Osteoblast (primary cell): ENCODE results near the gene KIRREL3. TPM values are rescaled to one million over a fixed set of nuclear protein-coding genes. Genes with fewer than 3 reads are reported as not detected.

Experiments used
- DNase-seq: peaks from one replicate; pipeline ENCODE4 v3.0.0; 2011; ENCODE audit warnings: low spot score, mixed read lengths; ENCODE audit not compliant: insufficient read length; ENCODE audit errors: missing footprints
- H2AFZ ChIP-seq: 2 replicates; pipeline ENCODE4 v1.6.0; 2011; ENCODE audit warnings: mild to moderate bottlenecking, low read length
- H3K27ac ChIP-seq: 2 replicates; pipeline ENCODE4 v1.5.1; 2011; ENCODE audit warnings: mild to moderate bottlenecking, low read depth, low read length, moderate library complexity
- H3K27me3 ChIP-seq: 2 replicates; pipeline ENCODE4 v1.6.0; 2012; ENCODE audit warnings: mild to moderate bottlenecking, control low read depth, inconsistent platforms, low read length, moderate library complexity; ENCODE audit not compliant: insufficient read depth
- H3K36me3 ChIP-seq: 2 replicates; pipeline ENCODE4 v1.5.1; 2011; ENCODE audit warnings: mild to moderate bottlenecking, low read length, control low read depth, moderate library complexity; ENCODE audit not compliant: insufficient read depth
- H3K4me1 ChIP-seq: 2 replicates; pipeline ENCODE4 v1.5.1; 2011; ENCODE audit warnings: mild to moderate bottlenecking, low read length, control low read depth, moderate library complexity; ENCODE audit not compliant: insufficient read depth
- H3K4me2 ChIP-seq: 2 replicates; pipeline ENCODE4 v1.6.0; 2011; ENCODE audit warnings: mild to moderate bottlenecking, low read length; ENCODE audit not compliant: insufficient read depth
- H3K4me3 ChIP-seq: fragments of 200-600 bp; sonication (generic); 3 replicates; pipeline ENCODE4 v1.5.1; 2012; ENCODE audit warnings: mild to moderate bottlenecking, low read length, inconsistent platforms; ENCODE audit not compliant: insufficient read depth
- H3K79me2 ChIP-seq: 2 replicates; pipeline ENCODE4 v1.6.0; 2012; ENCODE audit warnings: mild to moderate bottlenecking, low read length, control low read depth, inconsistent platforms; ENCODE audit not compliant: insufficient read depth
- H3K9me3 ChIP-seq: 2 replicates; pipeline ENCODE4 v1.5.1; 2011; ENCODE audit warnings: low read depth, low read length, control low read depth
- H4K20me1 ChIP-seq: 2 replicates; pipeline ENCODE4 v1.6.0; 2012; ENCODE audit warnings: mild to moderate bottlenecking, low read length, control low read depth; ENCODE audit not compliant: insufficient read depth
- total RNA-seq: library from RNA; depleted of rRNA; stranded (reverse); fragments of >200 nt; gene quantifications from 2 replicates; pipeline ENCODE4 v1.2.3, GENCODE V29; 2012
- TF ChIP-seq, protein P1 (sequence below): IDR thresholded peaks from 2 replicates; pipeline ENCODE4 v1.5.1; 2011; ENCODE audit warnings: mild to moderate bottlenecking, low read depth, low read length, moderate library complexity; ENCODE audit errors: extremely low read depth

KIRREL3 gene
- total RNA-seq, 1 donor, result 3.6 TPM

DNA sequence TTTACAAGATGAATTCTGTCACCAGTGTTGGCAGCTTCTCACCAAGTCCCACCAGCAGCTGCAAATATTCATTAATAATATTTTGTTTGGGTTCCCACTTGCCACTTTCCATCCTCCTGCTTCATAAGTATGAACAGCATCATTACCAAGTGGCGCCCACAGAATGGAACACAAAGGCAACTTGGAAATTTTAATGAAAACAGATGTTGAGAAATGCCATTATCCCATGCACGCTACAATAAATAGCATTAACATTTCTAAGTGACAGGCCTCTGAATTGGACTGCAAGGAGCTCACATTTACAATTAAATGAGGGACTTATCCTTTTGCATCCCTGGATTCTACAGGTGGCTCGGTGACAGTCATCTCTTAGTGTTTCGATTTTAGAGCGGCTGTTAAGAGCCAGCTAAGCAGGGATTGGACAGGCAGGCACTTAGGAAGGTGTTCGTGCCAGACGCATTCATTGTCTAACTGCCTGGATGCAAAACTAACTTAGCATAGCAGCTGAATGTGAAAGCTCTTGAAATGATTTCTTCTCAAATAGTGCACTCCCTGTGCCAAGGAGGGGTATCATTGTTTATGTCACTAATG, 170.3 kb downstream of the KIRREL3 start:
- Histone ChIP-seq H3K4me3 (no peak overlapping the region), H3K9me3 (no peaks in the 10 kb centered on the region), H3K4me2 (no peak overlapping the region), H2AFZ (no peak overlapping the region), H3K27me3 (no peaks in the 10 kb centered on the region), H4K20me1 (no peaks in the 10 kb centered on the region), H3K36me3 (no peaks in the 10 kb centered on the region), H3K79me2 (no peaks in the 10 kb centered on the region), H3K4me1 (peaks cover 14% of the 10 kb centered on the region), H3K27ac (no peak overlapping the region)
- no peak for DNase-seq
- TF ChIP-seq, protein P1, sequence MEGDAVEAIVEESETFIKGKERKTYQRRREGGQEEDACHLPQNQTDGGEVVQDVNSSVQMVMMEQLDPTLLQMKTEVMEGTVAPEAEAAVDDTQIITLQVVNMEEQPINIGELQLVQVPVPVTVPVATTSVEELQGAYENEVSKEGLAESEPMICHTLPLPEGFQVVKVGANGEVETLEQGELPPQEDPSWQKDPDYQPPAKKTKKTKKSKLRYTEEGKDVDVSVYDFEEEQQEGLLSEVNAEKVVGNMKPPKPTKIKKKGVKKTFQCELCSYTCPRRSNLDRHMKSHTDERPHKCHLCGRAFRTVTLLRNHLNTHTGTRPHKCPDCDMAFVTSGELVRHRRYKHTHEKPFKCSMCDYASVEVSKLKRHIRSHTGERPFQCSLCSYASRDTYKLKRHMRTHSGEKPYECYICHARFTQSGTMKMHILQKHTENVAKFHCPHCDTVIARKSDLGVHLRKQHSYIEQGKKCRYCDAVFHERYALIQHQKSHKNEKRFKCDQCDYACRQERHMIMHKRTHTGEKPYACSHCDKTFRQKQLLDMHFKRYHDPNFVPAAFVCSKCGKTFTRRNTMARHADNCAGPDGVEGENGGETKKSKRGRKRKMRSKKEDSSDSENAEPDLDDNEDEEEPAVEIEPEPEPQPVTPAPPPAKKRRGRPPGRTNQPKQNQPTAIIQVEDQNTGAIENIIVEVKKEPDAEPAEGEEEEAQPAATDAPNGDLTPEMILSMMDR, result no peak

DNA sequence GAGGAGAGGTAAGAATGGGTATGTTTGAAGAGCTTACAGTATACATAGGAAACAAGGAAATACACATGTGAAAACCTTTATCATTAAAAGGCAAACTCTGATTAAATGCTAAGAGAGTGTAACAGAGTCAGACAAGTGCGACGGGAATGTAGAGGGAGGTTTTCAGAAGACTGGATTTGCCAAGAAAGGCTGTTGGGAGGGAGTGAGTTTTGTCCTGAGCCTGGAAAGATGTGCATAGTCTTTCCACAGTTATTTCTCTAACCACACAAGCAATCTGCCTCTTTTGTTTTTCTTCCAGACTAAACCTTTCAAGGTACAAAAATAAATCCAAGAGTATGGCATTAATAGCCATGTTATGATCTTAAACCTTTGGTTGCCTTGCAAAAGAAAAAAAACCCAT, 170.9 kb downstream of the KIRREL3 start:
- no peaks in the 10 kb centered on the region for H3K27me3 ChIP-seq
- peaks cover 12% of the 10 kb centered on the region for H3K4me1 ChIP-seq
- H3K4me2 ChIP-seq, result no peak overlapping the region
- no peaks in the 10 kb centered on the region for H3K36me3 ChIP-seq
- no peaks in the 10 kb centered on the region for H3K79me2 ChIP-seq
- TF ChIP-seq, protein P1, result no peak
- no peak for DNase-seq
- H3K27ac ChIP-seq, result no peak overlapping the region
- H4K20me1 ChIP-seq, result no peaks in the 10 kb centered on the region
- no peaks in the 10 kb centered on the region for H3K9me3 ChIP-seq
- H3K4me3 ChIP-seq, result no peak overlapping the region
- H2AFZ ChIP-seq, result no peak overlapping the region

DNA sequence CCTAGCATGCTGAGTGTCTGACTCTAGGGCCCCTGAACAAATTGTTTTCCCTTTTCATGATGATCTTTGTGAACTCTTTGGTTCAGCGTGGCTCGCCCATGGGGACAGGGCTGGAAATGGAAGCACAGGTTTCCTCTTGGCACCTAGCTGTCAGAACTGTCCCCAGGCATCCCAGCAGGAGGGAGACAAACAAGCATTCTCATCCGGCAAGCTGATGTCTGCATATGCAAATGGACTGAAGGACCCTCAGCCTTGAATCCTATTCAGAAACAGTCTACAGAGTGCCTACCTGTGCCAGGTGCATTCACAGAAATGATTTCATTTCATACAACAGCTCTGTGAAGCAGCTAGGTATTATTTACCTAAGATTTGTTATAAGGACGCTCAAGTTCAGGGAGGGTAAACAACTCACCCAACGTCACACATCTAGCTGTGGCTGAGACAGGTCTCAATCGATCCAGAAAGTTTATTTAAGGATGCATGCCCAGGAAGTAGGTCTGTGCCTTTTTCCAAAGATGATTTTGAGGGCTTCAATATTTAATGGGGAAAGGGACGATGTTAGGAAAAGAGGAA, 176.4 kb downstream of the KIRREL3 start:
- no peaks in the 10 kb centered on the region for H3K9me3 ChIP-seq
- no peaks in the 10 kb centered on the region for H3K79me2 ChIP-seq
- no peak overlapping the region for H2AFZ ChIP-seq
- H3K4me3 ChIP-seq, result no peak overlapping the region
- H3K27me3 ChIP-seq, result no peaks in the 10 kb centered on the region
- H3K36me3 ChIP-seq, result no peaks in the 10 kb centered on the region
- H4K20me1 ChIP-seq, result no peaks in the 10 kb centered on the region
- DNase-seq, result no peak
- H3K4me1 ChIP-seq, result no peaks in the 10 kb centered on the region
- TF ChIP-seq, protein P1, result no peak
- H3K27ac ChIP-seq, result no peak overlapping the region
- no peak overlapping the region for H3K4me2 ChIP-seq

DNA sequence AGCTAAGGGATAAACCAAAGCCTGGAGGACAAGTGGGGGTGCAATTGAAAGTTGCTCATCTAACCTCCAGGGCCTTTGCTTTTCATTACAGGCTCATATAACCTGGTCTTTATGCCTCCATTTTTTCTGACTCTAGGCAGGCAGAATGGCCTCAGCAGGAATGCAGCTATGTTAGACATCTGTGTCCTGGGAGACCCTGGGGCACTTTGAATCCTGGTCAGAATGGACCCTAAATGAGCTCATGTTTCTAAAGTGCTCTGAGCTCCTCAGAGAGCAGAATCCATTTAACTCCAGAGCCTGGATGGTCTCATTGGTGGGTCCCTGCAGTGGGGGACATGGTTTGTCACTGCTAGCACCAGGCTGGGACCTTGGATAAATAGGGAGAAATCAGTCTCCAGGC, 177.3 kb downstream of the KIRREL3 start:
- no peak overlapping the region for H3K4me2 ChIP-seq
- TF ChIP-seq, protein P1, result no peak
- no peak overlapping the region for H3K27ac ChIP-seq
- no peaks in the 10 kb centered on the region for H3K79me2 ChIP-seq
- no peaks in the 10 kb centered on the region for H3K27me3 ChIP-seq
- H3K9me3 ChIP-seq, result no peaks in the 10 kb centered on the region
- no peak overlapping the region for H2AFZ ChIP-seq
- DNase-seq, result no peak
- no peaks in the 10 kb centered on the region for H3K4me1 ChIP-seq
- no peaks in the 10 kb centered on the region for H3K36me3 ChIP-seq
- H4K20me1 ChIP-seq, result no peaks in the 10 kb centered on the region
- H3K4me3 ChIP-seq, result no peak overlapping the region
